HG03521 (cell line): Measurements from ENCODE around the gene FGF14.

Experiments
- ATAC-seq: cut with Tn5 transposase; IDR thresholded peaks from one replicate; pipeline ENCODE4 v1.9.1; 2021; ENCODE audit warnings: mild to moderate bottlenecking, moderate library complexity; ENCODE audit not compliant: unreplicated experiment

Gene FGF14

DNA sequence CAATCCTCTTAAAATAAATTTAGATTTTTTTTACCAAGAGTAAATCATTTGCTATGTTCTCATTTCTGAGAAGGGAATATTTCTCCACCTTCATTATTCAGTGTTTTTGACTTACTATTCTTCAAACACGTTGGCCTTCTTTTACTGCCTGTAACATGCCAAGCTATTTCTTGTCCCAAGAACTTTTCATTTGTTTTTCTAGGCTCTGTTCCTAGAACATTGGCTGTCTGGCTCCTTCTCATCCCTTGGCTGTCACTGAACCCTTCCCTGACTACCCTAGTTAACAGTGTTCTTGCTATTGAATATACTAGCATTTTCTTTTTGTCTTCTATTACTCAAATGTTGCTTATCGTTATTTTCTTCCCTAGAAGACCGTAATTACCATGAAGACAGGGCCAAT lies 701.2 kb downstream of the FGF14 start:
- ATAC-seq = no peak

DNA sequence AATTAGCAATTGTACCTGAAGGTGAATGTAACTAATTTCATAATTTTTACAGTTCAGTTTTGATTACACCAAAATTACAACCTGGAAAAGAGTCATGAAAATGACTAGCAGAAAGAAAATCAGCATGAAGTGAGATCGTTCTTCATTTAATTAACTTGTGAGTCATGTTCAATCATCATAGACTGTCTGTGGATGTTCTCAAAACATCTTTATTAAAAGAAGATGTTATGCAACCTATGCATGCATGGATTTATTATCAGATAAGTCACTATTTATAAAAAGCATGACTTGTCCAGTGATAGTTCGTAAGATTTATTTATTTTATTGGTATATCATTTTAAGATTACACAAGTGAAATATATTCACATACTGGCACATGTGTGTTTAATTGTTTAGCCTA lies 703.4 kb downstream of the FGF14 start:
- ATAC-seq = no peak

- no peak for ATAC-seq
Measured at GRCh38 chr13:101697745-101698144, 704.1 kb downstream of the FGF14 start.

- no peak for ATAC-seq
Measured at GRCh38 chr13:101695870-101696516, 705.9 kb downstream of the FGF14 start.

- no peak for ATAC-seq
Measured at GRCh38 chr13:101691341-101691860, 710.4 kb downstream of the FGF14 start.

DNA sequence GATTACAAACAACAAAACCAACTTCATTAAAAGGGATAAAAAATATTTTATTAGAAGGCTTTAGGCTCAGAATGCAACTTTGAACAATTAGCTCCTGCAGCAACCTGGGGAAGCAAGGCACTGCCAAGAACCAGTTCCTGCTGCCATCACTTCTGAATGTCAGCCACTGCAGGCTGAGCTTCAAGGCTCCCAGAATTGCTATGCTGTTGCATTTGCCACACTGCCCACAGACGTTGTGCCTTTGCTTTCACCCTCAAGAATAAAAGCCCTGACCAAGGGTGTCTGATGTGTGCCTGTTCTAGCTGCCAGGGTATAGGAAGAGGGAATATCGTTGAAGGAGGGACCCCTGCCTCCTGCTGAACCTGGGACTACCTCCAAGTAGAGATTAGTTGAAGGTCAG lies 711.0 kb downstream of the FGF14 start:
- ATAC-seq = no peak

DNA sequence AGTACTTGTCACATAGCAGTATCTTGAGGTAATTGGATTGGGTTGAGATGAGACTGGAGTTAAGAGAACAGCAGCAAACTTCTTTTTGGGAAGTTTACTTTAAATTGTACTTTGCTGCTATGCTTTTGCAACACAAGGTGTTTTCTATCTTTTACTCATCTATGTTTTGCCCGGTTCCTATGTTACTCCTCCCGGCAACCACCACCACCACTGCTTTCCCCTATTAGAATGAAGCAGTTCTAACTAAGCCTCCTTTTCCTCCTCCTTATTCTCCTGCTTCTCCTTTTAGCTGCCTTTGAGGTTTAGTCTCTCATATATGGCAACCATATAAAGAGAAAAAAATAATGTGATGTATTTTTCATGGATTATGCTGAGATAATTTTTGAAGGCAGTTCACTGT lies 715.8 kb downstream of the FGF14 start:
- ATAC-seq = no peak

DNA sequence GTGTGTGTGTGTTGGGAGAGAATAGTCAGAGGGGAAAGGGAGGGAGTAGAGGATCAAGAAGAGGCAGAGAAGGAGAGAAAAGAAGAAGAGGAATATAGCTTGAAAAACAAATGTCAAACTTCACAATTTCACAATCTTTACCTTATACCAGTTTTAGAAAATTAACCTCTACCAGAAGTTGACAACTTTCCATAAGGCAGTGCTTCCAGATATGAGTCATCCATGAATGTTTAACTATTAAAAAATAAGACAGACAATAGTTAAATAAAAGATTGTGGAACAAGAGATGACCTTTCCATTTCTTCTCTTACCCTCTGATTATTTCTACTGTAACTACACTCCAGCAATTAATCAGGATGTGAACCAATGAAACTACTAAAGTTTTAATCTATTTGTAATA lies 720.0 kb downstream of the FGF14 start:
- ATAC-seq = no peak

GRCh38 chr13:101673360-101674105 lies 728.3 kb downstream of the FGF14 start:
- no peak for ATAC-seq

DNA sequence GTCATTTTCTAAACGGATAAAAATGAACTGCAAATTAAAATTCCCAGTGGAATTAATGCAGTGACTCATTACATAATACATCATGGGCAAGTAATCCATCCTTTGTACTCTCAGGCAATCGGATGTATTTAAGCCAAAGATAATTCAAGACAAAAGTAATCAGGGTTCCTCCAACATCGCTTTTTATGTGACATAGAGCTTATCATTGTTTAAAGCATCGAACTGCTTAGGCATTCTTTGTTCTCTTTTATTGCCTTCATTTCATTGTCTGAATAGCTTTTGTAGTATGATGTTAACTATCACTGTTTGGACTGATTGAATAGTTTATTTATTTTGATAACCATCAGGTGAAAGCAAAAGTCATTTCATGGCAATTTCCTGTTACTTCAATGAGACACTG lies 740.0 kb downstream of the FGF14 start:
- no peak for ATAC-seq
